H1 (cell line): ENCODE measurements around the gene FIBIN. TPM values are rescaled to one million over a fixed set of nuclear protein-coding genes. Genes with fewer than 3 reads are reported as not detected.

ENCODE experiments used
- CHD7 ChIP-seq: fragments of 300-600 bp; sonication (generic); IDR thresholded peaks from 2 replicates; pipeline ENCODE4 v1.7.1; 2012; ENCODE audit warnings: low read length, moderate library complexity, mild to moderate bottlenecking, inconsistent platforms; ENCODE audit not compliant: insufficient replicate concordance
- FOSL1 ChIP-seq: IDR thresholded peaks from 2 replicates; pipeline ENCODE4 v1.6.1; 2011; ENCODE audit warnings: mild to moderate bottlenecking, low read depth, low read length, moderate library complexity; ENCODE audit not compliant: insufficient read depth
- KDM4A ChIP-seq: IDR thresholded peaks from one replicate; pipeline ENCODE4 v1.7.1; 2012; ENCODE audit warnings: low read depth, mild to moderate bottlenecking, moderate library complexity, low read length, inconsistent platforms; ENCODE audit not compliant: severe bottlenecking
- POLR2AphosphoS5 ChIP-seq: IDR thresholded peaks from 2 replicates; pipeline ENCODE4 v1.6.1; 2011; ENCODE audit warnings: low read depth, low read length
- SP4 ChIP-seq: IDR thresholded peaks from 2 replicates; pipeline ENCODE4 v1.6.1; 2012; ENCODE audit warnings: low read length, inconsistent platforms
- TAF1 ChIP-seq: IDR thresholded peaks from 2 replicates; pipeline ENCODE4 v1.6.1; 2011; ENCODE audit warnings: mild to moderate bottlenecking, low read depth, low read length
- TAF7 ChIP-seq: optimal IDR thresholded peaks from 2 replicates; pipeline ENCODE3; 2011; ENCODE audit warnings: low read depth, mild to moderate bottlenecking, inconsistent platforms, low read length, moderate library complexity, borderline replicate concordance
- USF2 ChIP-seq: IDR thresholded peaks from 2 replicates; pipeline ENCODE4 v1.6.1; 2011; ENCODE audit warnings: low read length, improper control_type of control experiment
- polyA plus RNA-seq, 7 experiments: library from polyadenylated mRNA; depleted of rRNA in 3 of 7; stranded (reverse) in 5 of 7; unstranded in 2 of 7; fragments of >200 nt in 5 of 7; fragments of 200-250 nt in 2 of 7; gene quantifications; 1 replicate in 5 of 7; 2 replicates in 1 of 7; 4 replicates in 1 of 7; pipeline versions ENCODE4 v1.2.1 to v1.2.3, GENCODE V29; 2011 to 2013; ENCODE audit warnings: missing spikeins in 2 of 7, mixed read lengths in 2 of 7
- total RNA-seq: library from RNA; stranded (reverse); fragmentation: NEBNext Ultra II Directional; extraction: Animal tissue kit (Norgen Biotek cat#: 25700); gene quantifications from 2 replicates; pipeline ENCODE4 v1.2.1, GENCODE V29; 2021

Gene FIBIN
- total and polyA plus RNA-seq, 2 of the 8 experiments (the other 6 are each of a cell fraction or from before 2014, with no cell fraction given): 0.38 to 0.45 TPM

GRCh38 chr11:27031754-27032153 lies 37.8 kb downstream of the FIBIN start (continued):
- TF ChIP-seq CHD7 (no peak), POLR2AphosphoS5 (no peak), KDM4A (no peak), SP4 (no peak), TAF7 (no peak), USF2 (no peak), FOSL1 (no peak), TAF1 (no peak)
